ENCODE measurements around the gene PGPEP1. TPM values are rescaled to one million over a fixed set of nuclear protein-coding genes. Genes with fewer than 3 reads are reported as not detected.
A peak's percentile ranks its signal among the peaks of the same experiment; 100 is the strongest.
"Not testable (repeated sequence)": the region's sequence is repeated elsewhere in the genome, so short reads cannot be mapped to it uniquely, and the experiment has no call there.

The PGPEP1 gene
- total RNA-seq, 1 experiment from 2014 or later: 11.7 TPM

DNA sequence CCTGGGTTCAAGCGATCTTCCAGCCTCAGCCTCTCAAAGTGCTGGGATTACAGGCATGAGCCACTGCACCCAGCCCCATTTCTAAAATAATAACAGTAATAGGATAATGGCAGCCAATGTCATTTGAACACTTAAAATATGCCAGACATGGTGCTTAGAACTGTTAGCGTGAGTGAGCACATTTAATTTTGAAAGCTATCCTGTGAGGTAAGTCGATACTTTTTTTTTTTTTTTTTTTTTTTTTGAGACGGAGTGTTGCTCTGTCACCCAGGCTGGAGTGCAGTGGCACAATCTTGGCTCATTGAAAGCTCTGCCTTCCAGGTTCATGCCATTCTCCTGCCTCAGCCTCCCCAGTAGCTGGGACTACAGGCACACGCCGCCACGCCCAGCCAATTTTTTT is 14.3 kb downstream of the PGPEP1 start:
- DNase-seq; H3K27me3 ChIP-seq; H3K9me3 ChIP-seq (replicated peaks); H3K4me3 ChIP-seq; H3K4me1 ChIP-seq; H3K27ac ChIP-seq: not testable (repeated sequence)
- peaks cover 12% of the 10 kb centered on the region for H3K36me3 ChIP-seq

DNA sequence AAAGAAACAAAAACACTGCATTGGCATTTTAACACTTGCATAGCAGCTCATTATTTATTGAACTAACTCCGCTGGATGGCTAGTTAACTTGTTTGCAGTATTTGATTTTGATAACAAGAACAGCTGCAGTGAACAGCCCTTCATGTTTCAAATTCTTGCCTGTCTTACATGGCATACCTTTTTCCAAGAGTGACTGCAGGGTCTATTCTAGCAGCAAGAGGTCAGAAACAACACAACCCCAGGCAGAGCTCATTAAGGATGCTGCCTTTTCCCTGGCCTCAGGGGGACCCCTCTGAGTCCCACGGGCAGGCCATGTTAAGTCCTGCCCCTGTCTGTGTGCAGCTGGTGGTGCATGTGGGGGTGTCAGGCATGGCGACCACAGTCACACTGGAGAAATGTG is 16.6 kb downstream of the PGPEP1 start:
- no peak overlapping the region for H3K27ac ChIP-seq
- H3K36me3 ChIP-seq: peaks cover 12% of the 10 kb centered on the region
- H3K4me1 ChIP-seq: no peaks in the 10 kb centered on the region
- H3K9me3 ChIP-seq (replicated peaks): peaks cover 8% of the 10 kb centered on the region
- no peak overlapping the region for H3K4me3 ChIP-seq
- no peaks in the 10 kb centered on the region for H3K27me3 ChIP-seq
- no peak for DNase-seq

DNA sequence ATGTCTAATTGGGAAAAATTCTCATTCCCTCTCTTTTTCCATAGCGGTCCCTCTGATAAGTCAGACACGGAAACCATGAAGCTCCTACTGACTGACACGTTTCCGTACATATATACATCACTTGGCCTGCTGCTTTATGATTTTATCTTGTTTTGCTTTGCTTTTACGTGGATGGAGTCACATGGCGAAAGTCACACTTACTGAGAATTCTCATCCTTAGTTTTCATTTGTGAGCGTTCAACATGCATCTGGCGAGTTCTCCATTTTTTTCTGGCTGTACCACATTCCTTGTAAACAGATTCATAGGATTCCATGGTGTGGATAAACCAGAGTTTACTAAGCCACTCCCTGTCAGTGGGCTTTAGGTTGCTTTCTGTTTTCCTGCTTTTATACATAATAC is 21.2 kb downstream of the PGPEP1 start:
- H3K4me1 ChIP-seq: peaks cover 31% of the 10 kb centered on the region
- no peak for DNase-seq

DNA sequence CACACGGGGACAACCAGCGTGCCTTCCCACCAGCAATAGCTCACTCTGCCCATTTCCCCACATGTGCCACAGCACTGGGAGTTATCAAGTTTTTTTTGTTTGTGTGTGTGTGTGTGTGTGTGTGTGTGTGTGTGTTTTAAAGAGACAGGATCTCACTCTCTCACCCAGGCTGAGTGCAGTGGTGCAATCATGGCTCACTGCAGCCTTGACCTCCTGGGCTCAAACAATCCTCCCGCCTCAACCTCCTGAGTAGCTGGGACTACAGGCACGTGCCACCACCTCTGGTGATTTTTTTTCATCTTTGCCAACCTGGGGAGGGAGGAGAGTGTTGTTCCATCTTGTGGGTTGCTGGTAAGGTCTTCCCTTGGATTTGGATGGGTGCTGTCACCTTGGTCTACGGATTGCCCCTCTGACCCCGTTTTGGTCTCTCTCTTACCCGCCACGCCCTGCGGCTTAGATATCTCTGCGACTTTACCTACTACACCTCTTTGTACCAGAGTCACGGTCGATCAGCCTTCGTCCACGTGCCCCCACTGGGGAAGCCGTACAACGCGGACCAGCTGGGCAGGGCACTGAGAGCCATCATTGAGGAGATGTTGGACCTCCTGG is 22.6 kb downstream of the PGPEP1 start:
- no peaks in the 10 kb centered on the region for H3K27me3 ChIP-seq
- H3K4me1 ChIP-seq: peaks cover 31% of the 10 kb centered on the region
- DNase-seq: no peak
- H3K9me3 ChIP-seq (replicated peaks): no peaks in the 10 kb centered on the region
- H3K36me3 ChIP-seq: no peaks in the 10 kb centered on the region
- H3K27ac ChIP-seq: peak overlapping the region; percentile 98
- H3K4me3 ChIP-seq: no peak overlapping the region

More for the DNA sequence above, 21.2 kb downstream of the PGPEP1 start:
- H3K27ac ChIP-seq: no peak overlapping the region
- H3K4me3 ChIP-seq: no peak overlapping the region
- H3K9me3 ChIP-seq (replicated peaks): peaks cover 8% of the 10 kb centered on the region
- H3K36me3 ChIP-seq: peaks cover 12% of the 10 kb centered on the region
- H3K27me3 ChIP-seq: no peaks in the 10 kb centered on the region

DNA sequence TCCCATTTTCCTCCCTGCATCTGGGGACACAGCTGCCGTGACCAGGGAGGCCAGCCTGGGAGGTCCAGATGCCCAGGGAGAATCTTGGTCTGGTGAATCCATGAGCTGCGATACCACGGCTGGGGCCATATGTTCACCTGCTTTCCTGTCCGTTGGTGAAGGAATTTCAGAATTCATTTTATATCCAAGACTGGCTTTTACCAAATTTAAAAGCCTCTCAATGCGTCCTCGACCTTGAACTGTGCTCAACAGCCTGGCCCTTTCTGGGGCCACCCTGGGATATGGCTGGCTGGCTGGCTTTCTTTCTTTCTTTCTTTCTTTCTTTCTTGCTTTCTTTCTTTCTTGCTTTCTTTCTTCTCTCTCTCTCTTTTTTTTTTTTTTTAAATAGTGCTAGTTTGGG is 23.4 kb downstream of the PGPEP1 start:
- Histone ChIP-seq H3K4me1 (peaks cover 36% of the 10 kb centered on the region), H3K27me3 (no peaks in the 10 kb centered on the region), H3K9me3 (replicated peaks) (no peaks in the 10 kb centered on the region), H3K27ac (peak overlapping the region; percentile 98), H3K36me3 (no peaks in the 10 kb centered on the region), H3K4me3 (no peak overlapping the region)
- peak; percentile 47 to 59 for DNase-seq

DNA sequence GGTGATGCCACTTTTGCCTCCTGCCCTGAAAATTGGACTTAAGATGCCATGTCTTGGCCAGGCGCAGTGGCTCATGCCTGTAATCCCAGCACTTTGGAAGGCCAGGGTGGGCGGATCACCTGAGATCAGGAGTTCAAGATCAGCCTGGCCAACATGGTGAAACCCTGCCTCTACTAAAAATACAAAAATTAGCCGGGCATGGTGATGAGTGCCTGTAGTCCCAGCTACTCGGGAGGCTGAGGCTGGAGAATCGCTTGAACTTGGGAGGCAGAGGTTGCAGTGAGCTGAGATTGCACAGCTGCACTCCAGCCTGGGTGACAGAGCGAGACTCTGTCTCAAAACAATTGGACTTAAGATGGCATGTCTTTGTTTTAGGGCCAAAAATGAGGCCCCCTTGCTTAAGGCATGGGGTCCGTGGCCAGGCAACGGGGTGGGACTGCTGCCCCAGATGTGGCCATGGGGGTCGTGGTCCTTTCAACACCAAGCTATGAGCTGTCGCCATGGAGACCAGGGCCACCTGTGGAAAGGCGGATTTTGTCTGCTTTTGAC is 24.0 kb downstream of the PGPEP1 start:
- not testable (repeated sequence) for H3K36me3 ChIP-seq
- DNase-seq: peak in 1 of 2 experiments; percentile 64
- peak overlapping the region; percentile 98 for H3K27ac ChIP-seq

DNA sequence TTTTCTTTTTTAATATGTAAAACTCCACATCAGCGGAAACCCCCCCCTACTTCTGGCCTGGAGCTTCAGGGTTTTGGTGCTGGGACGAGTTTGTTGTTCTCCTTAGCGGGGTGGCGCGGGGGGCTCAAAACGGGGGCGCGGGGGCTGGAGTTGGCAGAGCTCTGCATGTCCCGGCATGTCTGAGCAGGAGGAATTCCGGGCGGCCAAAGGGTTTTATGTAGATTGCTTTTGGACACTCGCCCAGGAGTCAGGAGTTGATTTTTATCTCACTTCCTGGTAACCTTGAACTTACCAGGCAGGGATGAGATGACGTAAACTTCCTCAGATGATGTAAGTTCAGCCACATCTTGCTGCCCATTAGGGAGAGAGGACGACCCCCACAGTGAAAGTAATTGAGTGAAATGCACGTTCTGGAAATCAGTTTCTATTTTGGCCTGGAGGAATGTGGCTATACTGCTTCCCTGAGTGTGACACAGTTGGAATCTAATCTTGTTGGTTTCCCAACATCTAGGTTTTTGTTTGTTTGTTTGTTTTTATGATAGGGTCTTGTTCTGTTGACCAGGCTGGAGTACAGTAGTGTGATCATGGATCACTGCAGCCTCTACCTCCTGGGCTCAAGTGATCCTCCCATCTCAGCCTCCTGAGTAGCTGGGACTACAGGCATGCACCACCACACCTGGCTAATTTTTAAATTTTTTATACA is 24.6 kb downstream of the PGPEP1 start:
- Histone ChIP-seq H3K27me3 (no peaks in the 10 kb centered on the region), H3K9me3 (replicated peaks) (no peaks in the 10 kb centered on the region), H3K36me3 (no peaks in the 10 kb centered on the region), H3K27ac (peak overlapping the region; percentile 98), H3K4me3 (peak overlapping the region; percentile 35), H3K4me1 (peaks cover 48% of the 10 kb centered on the region)
- peak; percentile 97 to 98 for DNase-seq

More for the DNA sequence above, 24.0 kb downstream of the PGPEP1 start:
- peak overlapping the region; percentile 35 for H3K4me3 ChIP-seq
- H3K9me3 ChIP-seq (replicated peaks); H3K27me3 ChIP-seq: not testable (repeated sequence)
- peaks cover 42% of the 10 kb centered on the region for H3K4me1 ChIP-seq

DNA sequence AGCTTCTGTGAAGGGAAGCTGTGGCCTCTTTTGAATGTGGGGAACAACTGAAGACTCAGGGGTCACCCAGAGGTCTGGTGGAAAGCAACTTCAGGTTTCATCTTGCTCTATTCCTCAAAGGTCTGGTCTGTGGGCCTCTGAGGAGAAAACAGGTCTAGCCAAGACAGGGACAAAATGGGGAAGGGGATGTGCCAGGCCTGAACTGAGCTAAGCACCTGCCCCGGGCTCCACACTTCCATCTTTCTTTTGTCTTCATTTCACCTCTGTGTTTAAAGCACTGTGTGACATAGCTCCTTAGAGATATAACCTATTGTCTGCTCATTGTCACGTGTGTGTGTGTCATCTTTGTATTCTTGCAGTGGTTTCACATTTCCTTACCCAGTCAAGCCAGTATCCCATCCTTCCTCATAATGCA is 25.6 kb downstream of the PGPEP1 start:
- DNase-seq: no peak
- Histone ChIP-seq H3K27ac (peak overlapping the region; percentile 98), H3K9me3 (replicated peaks) (no peaks in the 10 kb centered on the region), H3K4me1 (peaks cover 49% of the 10 kb centered on the region), H3K4me3 (no peak overlapping the region), H3K36me3 (no peaks in the 10 kb centered on the region), H3K27me3 (no peaks in the 10 kb centered on the region)

DNA sequence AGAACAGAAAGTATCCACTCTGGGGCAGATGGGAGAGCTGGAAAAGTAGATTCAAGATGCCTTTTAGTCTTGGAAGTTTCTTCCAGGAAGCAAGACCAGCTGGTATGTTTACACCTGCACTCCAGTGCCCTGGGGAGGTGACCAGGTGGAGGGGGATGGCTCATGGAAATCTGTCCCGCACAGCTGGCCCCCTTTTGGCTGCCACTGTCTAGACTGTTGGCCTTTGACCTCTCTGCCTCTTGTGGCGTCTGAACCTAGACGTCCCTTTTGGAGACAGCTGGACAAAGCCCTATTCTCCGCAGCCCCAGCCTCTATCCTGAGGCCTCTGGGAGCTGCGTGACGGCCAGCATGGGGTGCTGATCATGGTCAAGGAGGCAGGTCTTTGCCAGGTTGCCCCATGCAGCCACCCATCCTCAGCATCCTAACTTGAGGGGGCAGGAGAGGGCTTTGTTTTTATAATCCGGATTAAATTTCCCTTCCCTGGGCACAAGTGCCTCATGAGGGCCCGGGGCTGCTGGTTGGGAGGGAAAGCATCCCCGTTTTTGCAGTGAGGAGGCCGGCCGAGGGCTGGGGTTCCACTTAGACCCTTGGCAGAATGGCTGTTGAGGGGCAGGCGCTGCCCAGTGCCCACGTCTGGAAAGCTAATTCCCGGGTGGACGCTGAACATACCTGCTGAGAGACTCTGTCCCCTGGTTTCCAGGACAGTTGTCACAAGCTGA is 28.3 kb downstream of the PGPEP1 start:
- peaks cover 50% of the 10 kb centered on the region for H3K4me1 ChIP-seq
- no peaks in the 10 kb centered on the region for H3K9me3 ChIP-seq (replicated peaks)
- no peaks in the 10 kb centered on the region for H3K36me3 ChIP-seq
- H3K4me3 ChIP-seq: no peak overlapping the region
- no peaks in the 10 kb centered on the region for H3K27me3 ChIP-seq
- DNase-seq: peak; percentile 50 to 56
- peak overlapping the region; percentile 64 for H3K27ac ChIP-seq

DNA sequence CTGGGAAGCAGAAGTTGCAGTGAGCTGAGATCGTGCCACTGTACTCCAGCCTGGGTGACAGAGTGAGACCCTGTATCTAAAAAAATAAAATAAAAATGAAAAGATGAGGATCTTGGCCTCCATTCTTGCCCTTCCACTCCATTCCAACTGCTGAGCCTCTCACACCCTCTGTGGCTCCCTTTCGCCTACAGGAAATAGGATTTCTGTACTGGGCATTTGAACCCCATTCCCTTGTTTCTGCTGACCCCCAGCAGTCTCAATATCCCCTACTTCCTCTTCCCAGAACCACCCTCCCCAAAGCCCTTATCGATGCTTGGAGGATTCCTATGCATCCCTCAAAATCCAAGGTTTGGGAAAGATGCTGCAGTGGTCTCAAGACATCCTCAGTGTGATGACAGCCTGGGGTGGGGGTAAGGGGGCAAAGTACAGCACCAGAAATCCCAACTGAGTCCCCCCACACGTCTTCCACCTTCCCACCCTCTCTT is 33.1 kb downstream of the PGPEP1 start:
- Histone ChIP-seq H3K4me3 (no peak overlapping the region), H3K36me3 (no peaks in the 10 kb centered on the region), H3K27ac (peak overlapping the region; percentile 99), H3K27me3 (no peaks in the 10 kb centered on the region), H3K9me3 (replicated peaks) (no peaks in the 10 kb centered on the region), H3K4me1 (peaks cover 48% of the 10 kb centered on the region)
- DNase-seq: no peak

DNA sequence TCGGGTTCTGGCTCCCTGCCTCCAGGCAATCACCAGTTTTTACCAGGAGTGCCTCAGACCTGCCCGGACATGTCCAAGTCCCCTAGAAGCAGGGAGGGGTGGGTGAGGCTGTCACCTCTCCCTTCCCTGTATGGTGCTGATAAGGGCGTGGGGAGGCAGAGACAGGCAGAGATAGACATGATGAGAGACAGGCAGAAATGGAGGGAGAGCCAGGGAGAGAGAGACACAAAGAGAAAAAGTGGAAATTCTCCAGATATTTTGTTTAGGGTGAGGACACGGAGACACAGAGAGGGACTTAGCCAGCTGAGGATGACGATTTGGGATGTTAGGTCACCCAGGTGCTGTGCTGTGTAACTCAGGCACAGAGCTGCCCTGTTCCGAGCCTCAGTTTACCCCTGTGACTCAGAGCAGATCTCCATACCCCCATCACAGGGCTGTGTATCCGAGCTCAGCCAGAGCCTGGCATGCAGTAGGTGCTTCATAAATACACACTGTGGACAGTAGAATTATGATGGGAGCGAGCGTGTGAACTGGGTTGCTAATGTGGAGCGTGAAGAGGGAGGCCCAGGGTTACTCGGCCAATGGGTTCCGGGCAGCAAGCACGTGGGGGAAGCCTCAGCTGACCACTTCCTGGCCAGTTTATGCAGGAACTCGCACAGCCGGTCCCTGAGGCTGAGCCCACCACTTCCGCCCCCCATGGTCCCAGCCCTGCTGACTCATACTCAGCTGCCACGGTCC is 33.7 kb downstream of the PGPEP1 start:
- peak; percentile 99 for DNase-seq
- Histone ChIP-seq H3K27ac (peak overlapping the region; percentile 99), H3K9me3 (replicated peaks) (no peaks in the 10 kb centered on the region), H3K4me1 (peaks cover 42% of the 10 kb centered on the region), H3K4me3 (peak overlapping the region; percentile 4; the same call in 1 of the 2 replicates), H3K27me3 (no peaks in the 10 kb centered on the region), H3K36me3 (no peaks in the 10 kb centered on the region)

DNA sequence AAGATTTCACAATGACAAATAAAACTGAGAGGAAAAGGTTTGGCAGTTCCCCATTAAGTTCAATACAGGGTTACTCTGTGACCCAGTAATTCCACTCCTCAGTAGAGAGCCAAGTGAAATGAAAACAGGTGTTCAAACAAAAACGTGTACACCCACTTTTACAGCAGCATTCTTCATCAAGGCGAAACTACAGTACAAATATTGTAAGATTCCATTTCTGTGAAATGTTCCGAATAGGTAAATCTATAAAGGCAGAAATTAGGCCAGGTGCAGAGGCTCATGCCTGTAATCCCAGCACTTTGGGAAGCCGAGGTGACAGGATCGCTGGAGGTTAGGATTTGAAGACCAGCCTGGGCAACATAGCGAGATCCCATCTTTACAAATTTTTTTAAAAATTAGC is 36.6 kb downstream of the PGPEP1 start:
- Histone ChIP-seq H3K27ac (no peak overlapping the region), H3K4me3 (no peak overlapping the region), H3K27me3 (no peaks in the 10 kb centered on the region), H3K36me3 (no peaks in the 10 kb centered on the region), H3K4me1 (peaks cover 35% of the 10 kb centered on the region), H3K9me3 (replicated peaks) (no peaks in the 10 kb centered on the region)
- no peak for DNase-seq

DNA sequence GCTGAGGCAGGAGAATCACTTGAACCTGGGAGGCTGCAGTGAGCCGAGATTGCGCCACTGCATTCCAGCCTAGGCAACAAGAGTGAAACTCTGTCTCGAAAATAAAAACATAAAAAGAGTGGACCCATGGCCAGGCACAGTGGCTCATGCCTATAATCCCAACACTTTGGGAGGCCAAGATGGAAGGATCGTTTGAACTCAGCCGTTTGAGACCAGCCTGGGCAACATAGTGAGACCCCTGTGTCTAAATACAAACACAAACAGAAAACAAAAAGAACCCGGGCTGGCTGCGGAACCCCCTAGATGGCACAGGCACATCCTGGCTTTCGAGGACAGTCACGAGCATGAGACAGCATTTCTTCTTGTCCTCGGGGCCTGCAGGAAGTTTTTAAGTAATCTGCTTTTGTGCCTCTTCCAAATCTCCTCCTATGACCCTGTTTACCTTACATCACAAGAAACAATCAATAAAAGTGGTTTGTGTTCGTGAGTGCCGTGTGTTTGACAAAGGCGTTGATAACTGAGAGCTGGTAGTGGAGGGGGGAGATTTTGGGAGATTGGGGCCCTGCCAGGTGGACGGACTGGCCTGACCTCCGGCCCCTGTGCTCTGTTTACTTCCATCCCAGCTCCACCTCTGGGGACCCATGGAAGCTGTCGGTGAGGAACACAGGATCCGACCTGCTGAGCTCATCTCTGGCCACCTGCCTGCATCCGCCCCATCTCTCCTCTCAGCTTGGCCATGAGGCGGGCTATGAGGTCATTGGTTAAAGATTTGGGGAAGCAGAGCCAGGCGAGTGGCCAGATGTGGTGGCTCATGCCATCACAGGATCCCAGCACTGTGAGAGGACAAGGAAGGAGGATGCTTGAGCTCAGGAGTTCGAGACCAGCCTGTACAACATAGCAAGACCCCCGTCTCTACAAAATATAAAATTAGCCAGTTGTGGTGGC is 39.7 kb downstream of the PGPEP1 start:
- peak; percentile 71 to 72 for DNase-seq
- no peak overlapping the region for H3K4me3 ChIP-seq
- H3K36me3 ChIP-seq: no peaks in the 10 kb centered on the region
- no peak overlapping the region for H3K27ac ChIP-seq
- H3K9me3 ChIP-seq (replicated peaks): no peaks in the 10 kb centered on the region
- peaks cover 23% of the 10 kb centered on the region for H3K4me1 ChIP-seq
- H3K27me3 ChIP-seq: no peaks in the 10 kb centered on the region
